OCI-LY7 (cell line): ENCODE measurements around the gene BDP1. TPM values are rescaled to one million over a fixed set of nuclear protein-coding genes. Genes with fewer than 3 reads are reported as not detected.
A peak's percentile ranks its signal among the peaks of the same experiment; 100 is the strongest.

ENCODE experiments used
- BruUV-seq: library from RNA; stranded (reverse); fragments of 400-500 nt; replicated peaks from 2 replicates; lab custom pipeline; 2021; lab: Mats Ljungman, UMichigan
- CTCF ChIA-PET: fragments of 300-600 bp; sonication (Branson Sonifier 250); formaldehyde crosslinking; loops from one replicate; lab custom pipeline; 2022; ENCODE audit warnings: antibody characterized with exemption; ENCODE audit not compliant: unreplicated experiment; lab: Charles Lee
- POLR2A ChIA-PET: fragments of 300-600 bp; sonication (Branson Sonifier 250); formaldehyde crosslinking; loops from one replicate; lab custom pipeline; 2022; ENCODE audit warnings: antibody characterized with exemption; lab: Charles Lee
- DNase-seq: peaks from one replicate; pipeline ENCODE4 v3.0.0-alpha.2; 2015; ENCODE audit warnings: low spot score
- H2AFZ ChIP-seq: fragments of 200-600 bp; sonication (generic), shearing (Covaris generic); 2 replicates; pipeline ENCODE4 v1.6.1; 2014; ENCODE audit warnings: mild to moderate bottlenecking, antibody characterized with exemption, low read length, moderate library complexity
- H3K27ac ChIP-seq: fragments of 200-600 bp; sonication (generic); 2 replicates; pipeline ENCODE4 v1.5.1; 2014; ENCODE audit warnings: mixed run types, low read depth, mild to moderate bottlenecking, moderate library complexity, low read length, inconsistent platforms; ENCODE audit not compliant: poor library complexity, severe bottlenecking
- H3K36me3 ChIP-seq: fragments of 200-600 bp; sonication (generic); 2 replicates; pipeline ENCODE4 v1.6.1; 2014; ENCODE audit warnings: mild to moderate bottlenecking, antibody characterized with exemption, low read length, moderate library complexity, mixed read lengths; ENCODE audit not compliant: insufficient read depth
- H3K4me1 ChIP-seq: fragments of 200-600 bp; sonication (generic); 2 replicates; pipeline ENCODE4 v1.5.1; 2014; ENCODE audit warnings: mild to moderate bottlenecking, low read length; ENCODE audit not compliant: insufficient read depth, poor library complexity, severe bottlenecking
- H3K4me2 ChIP-seq: fragments of 200-600 bp; sonication (generic); 2 replicates; pipeline ENCODE4 v1.6.1; 2014; ENCODE audit warnings: mild to moderate bottlenecking, low read length
- H3K4me3 ChIP-seq: fragments of 200-600 bp; sonication (generic); 2 replicates; pipeline ENCODE4 v1.5.1; 2014; ENCODE audit warnings: mild to moderate bottlenecking, low read depth, low read length; ENCODE audit not compliant: poor library complexity, severe bottlenecking
- H3K79me2 ChIP-seq: fragments of 200-600 bp; sonication (generic); 2 replicates; pipeline ENCODE4 v1.6.1; 2016; ENCODE audit warnings: low read depth, mild to moderate bottlenecking, low read length, moderate library complexity, mixed read lengths; ENCODE audit not compliant: insufficient read depth
- H3K9me2 ChIP-seq: fragments of 200-600 bp; sonication (generic); 2 replicates; pipeline ENCODE4 v1.6.1; 2016; ENCODE audit warnings: mild to moderate bottlenecking, low read length, mixed read lengths; ENCODE audit not compliant: insufficient read depth
- H3K9me3 ChIP-seq: fragments of 200-600 bp; sonication (generic); 2 replicates; pipeline ENCODE4 v1.6.1; 2014; ENCODE audit warnings: mild to moderate bottlenecking, mixed run types, low read length, mixed read lengths
- H4K20me1 ChIP-seq: fragments of 200-600 bp; sonication (generic); 2 replicates; pipeline ENCODE4 v1.6.1; 2014; ENCODE audit warnings: mild to moderate bottlenecking, antibody characterized with exemption, low read length, moderate library complexity, mixed read lengths; ENCODE audit not compliant: insufficient read depth
- CTCF ChIP-seq: fragments of 200-600 bp; sonication (generic); conservative IDR thresholded peaks from 2 replicates; pipeline ENCODE4 v1.5.1; 2014; ENCODE audit warnings: mild to moderate bottlenecking, antibody characterized with exemption, low read length, moderate library complexity, mixed read lengths
- EZH2phosphoT487 ChIP-seq: fragments of 200-600 bp; sonication (generic); IDR thresholded peaks from 2 replicates; pipeline ENCODE4 v1.6.1; 2018; ENCODE audit warnings: low read depth, borderline replicate concordance, mild to moderate bottlenecking, mixed run types, antibody characterized with exemption, low read length, moderate library complexity, mixed read lengths
- intact Hi-C: fragments of 100-400 bp; cut with micrococcal nuclease; formaldehyde crosslinking; loops from one replicate; pipeline ENCODE4 v1.10.0; 2022; ENCODE audit not compliant: unreplicated experiment
- total RNA-seq, 2 experiments: library from RNA; depleted of rRNA in 1 of 2; stranded (reverse); fragments of >200 nt in 1 of 2; shearing (Covaris generic) in 1 of 2; gene quantifications; 2 replicates each; pipeline ENCODE4 v1.2.3, GENCODE V29; 2014 to 2022

Gene BDP1
- total RNA-seq, 2 experiments from 2014 or later: 29.2 to 37.3 TPM

- intact Hi-C loops: no loop called here
- TF ChIP-seq CTCF (no peak), EZH2phosphoT487 (no peak)
- ChIA-PET POLR2A (interaction anchor here (0.5 kb wide), 1 partner anchor 144 kb away, joined by 3 read pairs; no protein-coding TSS in a partner anchor), CTCF (no interaction called here)
- Histone ChIP-seq H2AFZ (no peak overlapping the region), H3K4me2 (no peak overlapping the region), H3K9me2 (no peaks in the 10 kb centered on the region), H3K36me3 (0 out of 2 replicates have a peak, but pooled peaks cover 4% of the 10 kb centered on the region), H3K79me2 (peaks cover 7% of the 10 kb centered on the region; the same call in 1 of the 2 replicates), H4K20me1 (no peaks in the 10 kb centered on the region), H3K4me3 (no peak overlapping the region), H3K4me1 (peaks cover 12% of the 10 kb centered on the region), H3K9me3 (no peaks in the 10 kb centered on the region), H3K27ac (no peak overlapping the region)
- no peak for DNase-seq
- BruUV-seq: no TSS peak
Measured at GRCh38 chr5:71582945-71583584, 127.6 kb downstream of the BDP1 start.

GRCh38 chr5:71586052-71586940, 130.8 kb downstream of the BDP1 start:
- ChIA-PET POLR2A (interaction anchor here (0.6 to 1.5 kb wide), 3 partner anchors 20 to 246 kb away, joined by 3 to 4 read pairs (median 3); no protein-coding TSS in a partner anchor), CTCF (interaction anchor here (0.9 to 1.5 kb wide), 2 partner anchors 14 to 127 kb away, joined by 3 read pairs; no protein-coding TSS in a partner anchor)
- Histone ChIP-seq H3K9me3 (no peaks in the 10 kb centered on the region), H3K36me3 (no peaks in the 10 kb centered on the region), H3K9me2 (no peaks in the 10 kb centered on the region), H3K79me2 (peaks cover 29% of the 10 kb centered on the region; the same call in 1 of the 2 replicates), H4K20me1 (no peaks in the 10 kb centered on the region), H3K4me3 (peak overlapping the region; percentile 85), H3K4me2 (peak overlapping the region; percentile 91), H3K4me1 (peaks cover 19% of the 10 kb centered on the region), H2AFZ (peak overlapping the region; percentile 98), H3K27ac (peak overlapping the region; percentile 49)
- TSS peak; percentile 99 for BruUV-seq
- TF ChIP-seq CTCF (no peak), EZH2phosphoT487 (no peak)
- intact Hi-C loops: no loop called here
- DNase-seq: peak; percentile 47
